HG03196 (cell line): ENCODE data around the gene ENO2.
"Not testable (repeated sequence)": the region's sequence is repeated elsewhere in the genome, so short reads cannot be mapped to it uniquely, and the experiment has no call there.

Experiments
- ATAC-seq: cut with Tn5 transposase; IDR thresholded peaks from one replicate; pipeline ENCODE4 v1.9.1; 2021; ENCODE audit not compliant: unreplicated experiment

Gene ENO2

GRCh38 chr12:6886206-6886999 is 28.0 kb upstream of the ENO2 start:
- not testable (repeated sequence) for ATAC-seq

GRCh38 chr12:6887460-6887859 is 26.9 kb upstream of the ENO2 start:
- ATAC-seq = no peak

DNA sequence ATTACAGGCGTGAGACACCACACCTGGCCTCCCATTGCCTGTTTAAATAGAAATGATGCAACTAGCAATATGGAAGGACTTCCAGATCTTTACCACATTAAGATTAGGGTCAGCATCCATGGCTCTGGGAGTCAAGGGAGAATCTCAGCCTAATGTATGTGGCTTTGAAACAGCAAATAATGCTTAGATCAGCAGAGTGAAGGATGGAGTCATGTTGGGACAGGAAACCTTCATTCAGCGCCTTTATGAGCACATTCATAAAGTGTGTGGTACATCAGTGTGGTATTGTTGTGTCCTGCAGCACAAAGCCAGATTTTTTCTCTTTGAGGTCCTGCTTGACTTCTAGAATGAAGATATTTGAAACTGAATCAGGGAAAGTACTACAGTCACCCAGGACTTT is 26.0 kb upstream of the ENO2 start:
- ATAC-seq = no peak

GRCh38 chr12:6888794-6889193 is 25.6 kb upstream of the ENO2 start:
- ATAC-seq = not testable (repeated sequence)

DNA sequence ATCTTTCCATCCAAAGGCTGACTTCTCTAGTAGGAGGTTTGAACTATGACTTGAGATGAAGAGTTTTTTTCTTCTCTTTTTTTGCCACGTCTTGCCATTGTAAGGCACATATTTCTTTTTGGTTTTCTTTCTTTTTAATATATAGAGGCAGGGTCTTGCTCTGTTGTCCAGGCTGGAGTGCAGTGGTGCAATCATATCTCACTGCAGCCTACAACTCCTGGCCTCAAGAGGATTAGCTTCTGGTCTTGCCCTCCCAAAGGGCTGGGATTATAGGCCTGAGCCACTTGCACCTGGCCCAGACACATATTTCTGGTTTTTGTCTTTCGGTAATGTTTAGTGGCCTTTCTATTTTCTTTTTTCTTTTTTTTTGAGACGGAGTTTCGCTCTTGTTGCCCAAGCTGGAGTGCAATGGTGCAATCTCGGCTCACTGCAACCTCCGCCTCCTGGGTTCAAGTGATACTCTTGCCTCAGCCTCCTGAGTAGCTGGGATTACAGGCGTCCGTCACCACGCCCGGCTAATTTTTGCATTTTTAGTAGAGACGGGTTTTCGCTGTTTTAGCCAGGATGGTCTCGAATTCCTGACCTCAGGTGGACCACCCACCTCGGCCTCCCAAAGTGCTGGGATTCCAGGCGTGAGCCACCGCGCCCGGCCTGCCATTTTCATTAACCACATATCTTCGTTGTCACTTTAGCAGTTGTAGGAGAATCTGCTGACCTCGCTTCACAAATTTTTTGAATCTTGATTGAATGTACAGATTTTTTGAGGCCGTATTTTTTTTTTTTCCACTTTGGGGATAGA is 24.4 kb upstream of the ENO2 start:
- not testable (repeated sequence) for ATAC-seq

DNA sequence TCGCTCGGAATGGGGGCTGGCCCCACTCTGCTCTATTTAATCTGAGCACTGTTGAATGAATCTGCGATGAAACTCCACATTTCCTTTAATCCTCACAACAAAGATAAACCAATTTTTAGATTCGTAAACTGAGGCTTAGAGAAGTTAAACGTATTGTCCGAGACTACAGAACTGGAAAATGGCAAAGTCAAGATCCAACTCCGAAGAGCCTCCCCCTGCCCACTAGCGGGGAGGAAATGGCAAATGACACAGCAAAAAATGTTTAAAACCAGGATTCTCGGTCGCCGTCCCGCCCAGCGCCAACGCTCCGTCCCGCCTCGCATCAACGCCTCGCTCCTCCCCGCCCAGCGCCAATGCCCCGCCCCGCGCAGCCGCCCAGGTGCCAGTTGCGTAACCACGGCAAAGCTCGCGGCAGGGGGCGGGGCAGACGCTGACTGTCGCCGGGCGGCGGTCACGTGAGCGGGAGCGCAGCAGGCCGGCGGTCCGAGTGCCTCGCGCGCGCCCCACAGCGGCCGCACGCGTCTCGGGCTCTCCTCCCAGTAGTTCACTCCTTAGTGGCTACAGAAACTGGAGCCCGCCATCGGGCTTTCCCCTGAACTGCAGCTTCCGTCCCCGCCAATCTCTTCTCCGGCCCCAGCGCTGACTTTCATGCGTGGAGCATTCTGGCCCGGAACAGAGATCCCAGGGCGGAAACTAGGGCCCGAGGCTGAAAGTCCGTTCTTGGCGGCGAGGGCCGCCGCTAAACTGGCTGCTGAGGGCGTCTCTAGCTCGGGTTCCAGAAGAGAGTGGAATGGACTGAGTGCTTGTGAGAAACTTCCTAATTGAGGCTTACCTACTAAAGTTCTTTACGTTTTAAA is 23.4 kb upstream of the ENO2 start:
- peak; percentile 94 for ATAC-seq

GRCh38 chr12:6891646-6892001 is 22.8 kb upstream of the ENO2 start:
- ATAC-seq = peak; percentile 13

DNA sequence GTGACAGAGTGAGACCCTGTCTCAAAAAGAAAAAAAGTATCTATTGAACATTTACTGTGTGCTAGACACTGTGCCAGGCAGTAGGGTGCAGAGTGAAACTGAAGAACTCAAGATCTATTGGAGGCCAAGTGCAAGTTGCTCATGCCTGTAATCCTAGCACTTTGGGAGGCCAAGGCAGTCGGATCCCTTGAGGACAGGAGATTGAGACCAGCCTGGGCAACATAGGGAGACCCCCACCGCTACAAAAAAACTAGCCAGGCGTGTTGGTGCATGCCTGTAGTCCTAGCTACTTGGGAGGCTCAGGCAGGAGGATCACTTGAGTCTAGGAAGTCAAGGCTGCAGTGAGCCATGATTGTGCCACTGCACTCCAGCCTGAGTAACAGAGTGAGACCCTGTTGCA is 21.7 kb upstream of the ENO2 start:
- ATAC-seq = not testable (repeated sequence)

GRCh38 chr12:6894321-6894720 is 20.1 kb upstream of the ENO2 start:
- ATAC-seq = no peak

DNA sequence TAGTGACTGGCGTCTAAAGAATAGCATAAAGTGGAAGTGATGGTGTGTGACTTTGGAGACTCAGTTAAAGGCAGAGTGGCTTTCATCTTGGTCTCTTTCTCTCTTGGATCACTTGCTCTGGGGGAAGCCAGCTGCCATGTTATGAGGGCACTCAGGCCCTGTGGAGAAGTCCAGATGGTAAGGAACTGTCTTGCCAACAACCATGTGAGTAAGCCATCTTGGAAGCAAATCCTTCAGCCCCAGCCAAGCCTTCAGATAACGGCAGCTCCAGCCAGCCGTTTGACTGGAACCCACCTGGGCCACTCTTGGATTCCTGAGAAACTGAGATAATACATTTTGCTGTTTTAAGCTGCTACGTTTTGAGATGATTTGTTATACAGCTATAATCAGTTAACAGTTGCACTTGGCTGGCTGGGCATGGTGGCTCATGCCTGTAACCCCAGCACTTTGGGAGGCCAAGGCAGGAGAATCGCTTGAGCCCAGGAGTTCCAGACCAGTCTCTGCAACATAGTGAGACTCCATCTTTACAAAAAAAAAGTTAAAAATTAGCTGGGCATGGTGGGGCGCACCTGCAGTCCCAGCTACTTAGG is 17.4 kb upstream of the ENO2 start:
- no peak for ATAC-seq

DNA sequence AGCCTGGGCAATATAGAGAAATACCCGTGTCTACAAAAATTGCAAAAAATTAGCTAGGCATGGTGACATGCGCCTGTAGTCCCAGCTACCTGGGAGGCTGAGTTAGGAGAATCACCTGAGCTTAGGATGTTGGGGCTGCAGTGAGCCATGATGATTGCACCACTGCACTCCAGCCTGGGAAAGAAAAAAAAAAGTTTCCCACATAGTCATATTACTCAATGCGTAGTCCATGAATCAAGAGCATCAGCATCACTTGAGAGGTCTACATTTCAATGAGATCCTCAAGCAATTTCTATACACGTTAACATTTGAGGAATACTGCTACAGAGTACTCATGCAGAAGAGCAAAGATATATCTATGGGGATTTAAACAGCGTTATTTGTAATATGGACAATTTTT is 15.0 kb upstream of the ENO2 start:
- ATAC-seq = no peak

GRCh38 chr12:6899837-6900519 is 14.4 kb upstream of the ENO2 start:
- ATAC-seq = no peak

GRCh38 chr12:6902448-6902847 is 11.9 kb upstream of the ENO2 start:
- ATAC-seq = no peak

GRCh38 chr12:6903722-6904121 is 10.7 kb upstream of the ENO2 start:
- no peak for ATAC-seq

GRCh38 chr12:6904280-6905276 is 9.8 kb upstream of the ENO2 start, which contains the start of gene LRRC23:
TSS of gene LRRC23 (plus strand) at chr12:6904822. CDS start at chr12:6905634, 812 bp downstream.
- peak; percentile 88 for ATAC-seq

- ATAC-seq = no peak
Observed at GRCh38 chr12:6905414-6906040, 8.9 kb upstream of the ENO2 start.

GRCh38 chr12:6908141-6908540 is 6.2 kb upstream of the ENO2 start:
- ATAC-seq = not testable (repeated sequence)

- no peak for ATAC-seq
Observed at GRCh38 chr12:6909421-6910145, 4.8 kb upstream of the ENO2 start.
